ENCODE measurements around the gene TMEM201.
"Not testable (repeated sequence)": the region's sequence is repeated elsewhere in the genome, so short reads cannot be mapped to it uniquely, and the experiment has no call there.

DNA sequence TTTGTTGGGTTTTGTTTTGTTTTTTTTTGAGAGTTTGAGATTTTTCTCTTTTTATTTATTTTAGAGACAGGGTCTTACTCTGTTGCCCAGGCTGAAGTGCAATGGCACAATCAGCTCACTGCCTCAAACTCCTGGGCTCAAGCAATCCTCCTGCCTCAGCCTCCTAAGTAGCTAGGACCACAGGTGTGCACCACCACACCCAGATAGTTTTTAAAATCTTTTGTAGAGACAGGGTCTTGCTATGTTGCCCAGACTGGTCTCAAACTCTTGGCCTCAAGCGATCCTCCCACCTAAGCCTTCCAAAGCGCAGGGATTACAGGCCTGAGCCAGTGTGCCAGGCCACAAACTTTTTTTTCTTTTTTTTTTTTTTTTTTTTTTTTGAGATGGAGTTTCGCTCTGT, 36.3 kb downstream of the TMEM201 start:
- TF ChIP-seq, protein P1, sequence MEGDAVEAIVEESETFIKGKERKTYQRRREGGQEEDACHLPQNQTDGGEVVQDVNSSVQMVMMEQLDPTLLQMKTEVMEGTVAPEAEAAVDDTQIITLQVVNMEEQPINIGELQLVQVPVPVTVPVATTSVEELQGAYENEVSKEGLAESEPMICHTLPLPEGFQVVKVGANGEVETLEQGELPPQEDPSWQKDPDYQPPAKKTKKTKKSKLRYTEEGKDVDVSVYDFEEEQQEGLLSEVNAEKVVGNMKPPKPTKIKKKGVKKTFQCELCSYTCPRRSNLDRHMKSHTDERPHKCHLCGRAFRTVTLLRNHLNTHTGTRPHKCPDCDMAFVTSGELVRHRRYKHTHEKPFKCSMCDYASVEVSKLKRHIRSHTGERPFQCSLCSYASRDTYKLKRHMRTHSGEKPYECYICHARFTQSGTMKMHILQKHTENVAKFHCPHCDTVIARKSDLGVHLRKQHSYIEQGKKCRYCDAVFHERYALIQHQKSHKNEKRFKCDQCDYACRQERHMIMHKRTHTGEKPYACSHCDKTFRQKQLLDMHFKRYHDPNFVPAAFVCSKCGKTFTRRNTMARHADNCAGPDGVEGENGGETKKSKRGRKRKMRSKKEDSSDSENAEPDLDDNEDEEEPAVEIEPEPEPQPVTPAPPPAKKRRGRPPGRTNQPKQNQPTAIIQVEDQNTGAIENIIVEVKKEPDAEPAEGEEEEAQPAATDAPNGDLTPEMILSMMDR (IDR thresholded peaks at IDR 0.05; ENCODE audit: extremely low read depth in 1 of 2, insufficient read depth in 1 of 2, low read depth in 1 of 2, low read length in 2 of 2), result not testable (repeated sequence)
- not testable (repeated sequence) for TF ChIP-seq EZH2 (IDR thresholded peaks at IDR 0.05; ENCODE audit: borderline replicate concordance, low read depth, low read length, severe bottlenecking); POLR2A (IDR thresholded peaks at IDR 0.05; ENCODE audit: low read depth, low read length); POLR2AphosphoS5 (IDR thresholded peaks at IDR 0.05; ENCODE audit: insufficient read depth, low read depth, low read length); JUN (IDR thresholded peaks at IDR 0.05; ENCODE audit: borderline replicate concordance, insufficient read depth, insufficient read length, low read depth); FOS (IDR thresholded peaks at IDR 0.05; ENCODE audit: borderline replicate concordance, insufficient read depth, low read length)
- TF ChIP-seq, protein P2, sequence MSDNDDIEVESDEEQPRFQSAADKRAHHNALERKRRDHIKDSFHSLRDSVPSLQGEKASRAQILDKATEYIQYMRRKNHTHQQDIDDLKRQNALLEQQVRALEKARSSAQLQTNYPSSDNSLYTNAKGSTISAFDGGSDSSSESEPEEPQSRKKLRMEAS (IDR thresholded peaks at IDR 0.05; ENCODE audit: insufficient read depth, insufficient read length), result not testable (repeated sequence)
